GM10248 (cell line): ENCODE results near the gene SRGAP3.

Experiments
- CTCF ChIA-PET: fragments of 300-600 bp; sonication (Branson Sonifier 250); formaldehyde crosslinking; extraction: SDS; loops from one replicate; lab custom pipeline; 2021; ENCODE audit warnings: antibody characterized with exemption; lab: Yijun Ruan, JAX
- POLR2A ChIA-PET: fragments of 350-650 bp; sonication (Branson Sonifier 250); formaldehyde crosslinking; extraction: SDS; loops from one replicate; lab custom pipeline; 2020; ENCODE audit warnings: antibody characterized with exemption; lab: Yijun Ruan, JAX
- DNase-seq: peaks from one replicate; pipeline ENCODE4 v3.0.0; 2012; ENCODE audit errors: extremely low spot score
- TF ChIP-seq, protein P1 (sequence below): IDR thresholded peaks from 2 replicates; pipeline ENCODE4 v1.5.1; 2012; ENCODE audit warnings: mild to moderate bottlenecking, low read depth; ENCODE audit errors: extremely low read depth, missing control alignments, control extremely low read depth

The SRGAP3 gene

DNA sequence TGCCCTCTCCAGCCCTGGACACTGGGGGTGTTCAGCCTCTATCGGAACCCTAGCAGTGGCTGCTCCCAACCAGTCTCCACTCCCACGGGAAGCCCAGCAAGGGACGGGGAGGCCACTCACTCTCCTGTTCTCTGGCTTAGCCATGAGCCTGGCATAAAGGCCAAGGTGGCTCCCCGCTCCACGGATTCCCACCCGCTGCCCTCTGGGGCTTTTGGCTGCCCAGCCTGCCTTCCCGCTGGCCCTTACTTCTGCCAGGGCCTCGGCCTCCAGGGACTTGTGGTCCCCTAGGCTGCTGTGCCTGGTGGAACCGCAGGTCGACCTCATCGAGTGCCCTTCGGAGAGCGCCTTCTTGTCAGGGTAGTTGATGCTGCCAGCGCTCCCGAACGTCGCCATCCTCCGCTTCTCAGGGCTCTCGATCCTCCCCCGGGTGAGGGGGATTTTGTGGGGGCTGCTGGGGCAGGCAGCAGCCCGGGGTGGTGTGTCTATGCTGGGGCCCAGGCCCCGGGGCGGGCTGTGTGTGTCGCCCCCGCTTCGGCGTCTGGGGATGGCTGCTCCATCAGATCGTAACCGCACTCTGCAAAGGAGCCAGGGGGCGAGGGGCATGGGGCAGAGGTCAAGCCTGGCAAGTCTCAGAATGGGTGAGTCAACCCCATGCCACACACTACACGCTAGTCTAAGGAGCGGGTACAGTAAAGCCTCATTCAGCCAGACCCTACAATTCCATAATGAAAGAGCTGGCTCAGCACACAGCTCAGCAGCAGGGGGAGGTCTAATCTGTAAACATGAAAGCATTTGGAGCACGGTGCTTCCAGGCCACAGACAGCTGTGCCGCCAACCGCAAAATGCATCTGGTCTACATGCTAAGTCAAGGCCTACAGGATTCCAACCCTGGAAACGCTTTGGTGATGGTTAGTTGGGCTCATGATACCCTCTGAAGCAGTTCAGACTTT is 258.9 kb downstream of the SRGAP3 start:
- DNase-seq = no peak
- POLR2A ChIA-PET = no interaction called here
- CTCF ChIA-PET = interaction anchor here (1.0 to 5.5 kb wide), 4 partner anchors 7 to 313 kb away, joined by 3 to 84 read pairs (median 30); no protein-coding TSS in a partner anchor
- TF ChIP-seq, protein P1, sequence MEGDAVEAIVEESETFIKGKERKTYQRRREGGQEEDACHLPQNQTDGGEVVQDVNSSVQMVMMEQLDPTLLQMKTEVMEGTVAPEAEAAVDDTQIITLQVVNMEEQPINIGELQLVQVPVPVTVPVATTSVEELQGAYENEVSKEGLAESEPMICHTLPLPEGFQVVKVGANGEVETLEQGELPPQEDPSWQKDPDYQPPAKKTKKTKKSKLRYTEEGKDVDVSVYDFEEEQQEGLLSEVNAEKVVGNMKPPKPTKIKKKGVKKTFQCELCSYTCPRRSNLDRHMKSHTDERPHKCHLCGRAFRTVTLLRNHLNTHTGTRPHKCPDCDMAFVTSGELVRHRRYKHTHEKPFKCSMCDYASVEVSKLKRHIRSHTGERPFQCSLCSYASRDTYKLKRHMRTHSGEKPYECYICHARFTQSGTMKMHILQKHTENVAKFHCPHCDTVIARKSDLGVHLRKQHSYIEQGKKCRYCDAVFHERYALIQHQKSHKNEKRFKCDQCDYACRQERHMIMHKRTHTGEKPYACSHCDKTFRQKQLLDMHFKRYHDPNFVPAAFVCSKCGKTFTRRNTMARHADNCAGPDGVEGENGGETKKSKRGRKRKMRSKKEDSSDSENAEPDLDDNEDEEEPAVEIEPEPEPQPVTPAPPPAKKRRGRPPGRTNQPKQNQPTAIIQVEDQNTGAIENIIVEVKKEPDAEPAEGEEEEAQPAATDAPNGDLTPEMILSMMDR = no peak

DNA sequence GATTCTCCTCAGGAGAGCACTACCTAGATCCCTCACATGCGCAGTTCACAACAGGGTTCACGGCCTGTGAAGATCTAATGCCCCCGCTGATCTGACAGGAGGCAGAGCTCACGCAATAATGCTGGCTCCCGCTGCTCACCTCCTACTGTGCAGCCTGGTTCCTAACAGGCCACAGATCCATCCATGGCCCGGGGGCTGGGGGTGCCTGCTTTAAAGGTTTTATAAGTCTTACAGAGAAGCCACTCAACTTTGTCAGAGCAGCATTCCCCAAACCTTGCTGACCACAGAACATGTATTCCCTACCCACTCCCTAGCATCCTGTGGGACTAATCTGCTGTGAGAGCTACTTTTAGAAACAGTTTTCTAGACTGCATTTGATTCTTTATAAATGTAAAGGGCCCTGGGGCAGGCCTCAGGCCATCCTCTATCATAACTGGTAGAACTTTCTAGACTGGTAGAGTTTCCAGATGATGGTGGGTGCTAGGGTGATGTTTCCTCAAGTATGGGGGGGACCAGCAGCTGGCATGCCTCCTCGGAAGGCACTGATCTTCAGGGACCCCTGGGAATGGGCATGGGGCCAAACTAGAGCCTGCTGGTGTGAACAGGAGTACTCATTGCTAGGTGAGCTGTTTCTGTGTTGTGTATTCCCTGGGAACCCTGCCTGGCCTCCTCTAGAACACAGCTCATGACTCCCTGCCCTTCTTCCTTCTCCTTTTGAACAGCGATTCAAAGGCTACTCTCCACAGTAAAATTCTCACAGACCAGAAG is 260.5 kb downstream of the SRGAP3 start:
- TF ChIP-seq, protein P1 = no peak
- ChIA-PET POLR2A (no interaction called here), CTCF (interaction anchor here (0.8 to 5.5 kb wide), 25 partner anchors 9 to 328 kb away, joined by 3 to 90 read pairs (median 6); partner anchors contain the start of gene SRGAP3)
- DNase-seq = no peak

DNA sequence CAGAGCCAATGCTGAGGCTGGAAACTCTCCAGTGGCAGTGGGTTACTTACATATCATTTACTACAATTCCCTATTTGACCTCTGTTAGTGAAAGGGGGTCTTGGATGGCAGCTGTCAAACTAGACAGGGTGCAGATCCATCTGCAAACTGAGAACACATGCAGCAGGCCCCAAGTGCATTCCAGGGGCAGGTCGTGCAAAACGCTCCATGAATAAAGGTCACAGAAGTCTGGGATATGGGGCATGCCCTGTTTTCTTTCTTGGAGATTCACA is 261.1 kb downstream of the SRGAP3 start:
- ChIA-PET CTCF (interaction anchor here (0.7 to 5.5 kb wide), 39 partner anchors 9 to 344 kb away, joined by 3 to 90 read pairs (median 5); partner anchors contain the start of gene SRGAP3), POLR2A (interaction anchor here (0.6 kb wide), 1 partner anchor 20 kb away, joined by 3 read pairs; no protein-coding TSS in a partner anchor)
- DNase-seq = no peak
- TF ChIP-seq, protein P1 = no peak

DNA sequence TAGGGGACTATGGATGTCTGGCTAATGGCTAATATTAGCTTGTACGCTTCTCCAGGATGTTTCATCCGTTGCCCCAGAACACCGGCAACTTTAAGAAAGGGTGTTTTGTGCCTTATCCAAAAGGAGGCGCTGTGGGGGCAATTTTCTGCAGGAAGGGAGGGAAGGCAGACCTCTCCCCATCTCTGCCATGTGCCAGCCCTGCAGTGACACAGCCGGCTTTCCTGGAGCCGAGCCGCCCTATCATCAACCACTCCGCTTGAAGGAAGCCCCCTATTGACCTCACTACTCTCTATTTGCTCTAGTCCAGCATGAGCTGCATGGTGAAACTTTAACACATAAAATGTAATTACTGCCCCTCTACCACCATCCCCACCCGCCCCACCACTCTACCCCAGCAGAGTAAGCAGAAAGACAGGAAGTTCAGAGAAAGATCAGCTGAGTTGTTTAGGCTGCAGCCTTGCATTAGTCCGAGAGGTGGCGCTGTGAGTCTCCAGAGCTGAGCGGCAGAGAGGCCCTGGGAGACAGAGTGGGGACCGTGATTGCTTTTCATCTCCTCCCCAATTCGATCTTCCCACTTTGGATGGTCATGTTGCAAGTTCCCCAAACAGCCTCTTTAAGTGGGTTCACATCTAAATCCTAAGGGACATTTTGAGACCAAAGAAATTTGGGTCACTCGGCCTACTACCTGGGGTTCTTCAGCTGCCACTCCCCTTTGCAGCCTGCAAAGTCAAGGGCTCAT is 261.6 kb downstream of the SRGAP3 start:
- POLR2A ChIA-PET = interaction anchor here (0.5 to 0.6 kb wide), 2 partner anchors 19 to 411 kb away, joined by 3 to 5 read pairs; no protein-coding TSS in a partner anchor
- DNase-seq = peak; percentile 84
- CTCF ChIA-PET = interaction anchor here (0.7 to 5.5 kb wide), 44 partner anchors 10 to 344 kb away, joined by 3 to 90 read pairs (median 4); partner anchors contain the start of gene SRGAP3
- TF ChIP-seq, protein P1 = peak; percentile 75

DNA sequence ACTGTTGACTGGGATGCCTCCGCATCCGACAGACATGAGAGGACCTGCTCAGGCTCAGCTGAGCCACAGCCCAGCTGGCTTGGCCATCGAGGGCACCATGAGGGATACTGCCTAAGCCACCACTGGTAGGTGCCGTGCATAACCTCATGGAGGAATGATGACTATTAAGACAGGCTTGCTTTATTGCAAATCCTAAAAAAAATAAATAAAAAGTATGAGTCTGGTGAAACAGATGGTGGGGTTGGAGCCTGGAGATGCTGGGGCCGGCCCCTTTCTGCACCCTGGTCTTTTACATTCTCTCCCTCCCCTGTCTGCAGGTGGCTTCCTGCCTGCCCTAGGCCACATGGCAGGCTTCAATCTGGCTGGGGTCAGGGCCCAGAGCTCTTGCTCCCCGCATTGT is 262.2 kb downstream of the SRGAP3 start:
- TF ChIP-seq, protein P1 = no peak
- DNase-seq = no peak
- CTCF ChIA-PET = interaction anchor here (1.0 to 5.5 kb wide), 32 partner anchors 11 to 345 kb away, joined by 3 to 90 read pairs (median 6); partner anchors contain the start of gene SRGAP3
- POLR2A ChIA-PET = interaction anchor here (0.5 kb wide), 1 partner anchor 411 kb away, joined by 5 read pairs; no protein-coding TSS in a partner anchor
